HG02870 (cell line): ENCODE data around the gene HIF3A.

ENCODE experiments used
- ATAC-seq: cut with Tn5 transposase; IDR thresholded peaks from one replicate; pipeline ENCODE4 v1.9.1; 2021; ENCODE audit warnings: mild to moderate bottlenecking, moderate library complexity; ENCODE audit not compliant: unreplicated experiment

Gene HIF3A

DNA sequence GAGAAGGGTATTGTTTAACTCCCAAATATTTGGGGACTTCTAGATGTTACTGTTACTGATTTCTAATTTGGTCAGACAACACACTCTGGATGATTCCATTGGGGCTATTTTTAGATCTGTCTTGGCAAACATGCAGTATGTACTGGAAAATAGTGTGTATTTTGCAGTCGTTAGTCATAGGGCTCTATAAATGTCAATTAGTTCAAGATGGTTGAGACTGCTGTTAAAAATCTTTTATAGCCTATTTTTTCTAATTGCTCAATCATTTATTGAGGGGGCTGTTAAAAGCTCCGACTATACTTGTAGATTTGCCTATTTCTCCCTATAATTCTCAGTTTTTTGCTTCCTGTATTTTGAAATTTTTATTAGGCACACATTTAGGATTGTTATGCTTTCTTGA lies 81.4 kb downstream of the HIF3A start:
- no peak for ATAC-seq

DNA sequence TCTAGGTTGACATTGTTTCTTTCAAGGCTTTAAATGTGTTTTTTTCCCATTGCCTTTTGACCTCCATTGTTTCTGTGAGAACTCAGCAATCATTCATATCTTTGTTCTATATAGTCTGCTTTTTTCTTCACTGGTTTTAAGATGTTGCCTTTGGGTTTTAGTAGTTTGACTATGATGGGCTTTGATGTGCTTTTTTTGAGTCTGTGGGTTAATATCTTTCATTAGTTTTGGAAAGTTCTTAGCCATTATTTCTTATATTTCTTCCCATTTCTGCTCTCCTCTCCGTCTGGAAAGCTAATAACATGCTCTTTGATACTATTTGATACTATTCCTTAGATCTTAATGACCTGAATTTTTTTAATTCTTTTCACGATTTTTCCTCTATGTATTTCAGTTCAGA lies 83.8 kb downstream of the HIF3A start:
- no peak for ATAC-seq

DNA sequence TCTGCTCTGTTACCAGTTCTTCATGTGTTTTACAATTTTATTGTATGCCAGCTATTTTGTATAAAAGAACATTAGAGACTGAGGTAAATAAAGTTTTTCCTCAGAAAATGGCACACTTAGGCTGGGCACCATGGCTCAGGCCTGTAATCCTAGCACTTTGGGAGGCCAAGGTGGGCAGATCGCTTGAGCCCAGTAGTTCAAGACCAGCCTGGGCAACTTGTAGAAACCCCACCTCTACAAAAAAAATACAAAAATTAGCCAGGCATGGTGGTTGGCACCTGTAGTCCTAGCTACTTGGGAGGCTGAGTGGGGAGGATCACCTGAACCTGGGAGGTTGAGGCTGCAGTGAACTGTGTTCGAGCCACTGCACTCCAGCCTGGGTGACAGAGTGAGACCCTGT lies 84.5 kb downstream of the HIF3A start:
- no peak for ATAC-seq

DNA sequence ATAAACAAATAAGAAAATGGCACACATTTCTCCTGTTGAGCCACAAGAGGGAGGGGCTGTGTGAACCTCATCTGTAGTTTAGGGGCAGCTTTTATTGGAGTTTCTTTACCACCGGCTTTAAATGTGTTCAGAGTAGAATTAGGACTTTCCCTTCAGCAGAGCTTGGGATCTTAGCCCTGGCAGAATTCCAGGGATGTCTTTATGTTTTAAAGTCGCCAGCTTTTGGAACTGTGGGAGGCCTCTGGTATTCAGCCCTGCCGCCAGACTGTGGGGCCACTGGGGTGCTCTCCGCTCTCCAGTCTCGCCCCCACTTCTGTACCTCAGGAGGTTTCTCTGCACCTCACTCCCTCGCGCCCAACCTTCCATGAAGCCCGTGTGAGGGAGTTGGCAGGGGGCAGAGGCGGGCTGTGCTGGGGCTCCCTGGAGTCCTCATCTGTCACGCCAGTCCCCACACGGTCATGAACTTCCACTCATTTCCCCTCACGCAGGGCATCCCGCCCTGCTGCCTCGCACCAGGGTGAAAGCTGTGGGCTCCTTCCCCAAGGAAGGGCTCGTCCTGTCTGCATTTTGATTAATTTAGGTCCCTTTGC lies 85.0 kb downstream of the HIF3A start:
- no peak for ATAC-seq

DNA sequence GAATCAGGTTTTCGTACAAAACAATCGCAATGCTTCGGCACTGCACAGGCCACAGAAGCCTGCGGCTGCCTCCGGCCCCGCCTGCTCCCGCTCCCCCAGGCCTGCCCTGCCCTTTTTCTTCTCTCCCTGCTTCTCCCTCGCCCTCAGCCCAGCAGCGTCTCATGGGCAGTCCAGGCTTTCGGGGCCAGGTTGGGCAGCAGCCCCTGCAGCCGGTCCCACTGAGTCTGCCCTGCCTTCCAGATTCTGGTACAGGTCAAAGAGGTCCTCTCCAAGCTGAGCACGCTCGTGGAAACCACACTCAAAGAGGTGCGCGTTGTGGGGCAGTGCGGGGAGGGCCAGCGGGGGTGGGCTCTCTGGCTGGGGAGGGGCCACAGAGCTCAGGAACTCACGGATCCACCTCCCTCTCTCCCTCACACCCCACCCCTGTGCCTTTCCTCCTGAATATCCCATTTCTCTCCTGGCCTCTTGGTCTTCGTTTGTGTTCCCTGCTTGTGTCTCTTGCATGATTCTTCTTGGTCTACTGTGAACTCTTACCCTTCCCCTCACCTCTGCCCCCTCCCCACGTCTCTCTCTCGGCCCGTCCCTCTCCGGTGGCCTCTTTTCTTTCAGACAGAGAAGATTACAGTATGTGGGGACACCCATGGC lies 86.5 kb downstream of the HIF3A start:
- no peak for ATAC-seq

DNA sequence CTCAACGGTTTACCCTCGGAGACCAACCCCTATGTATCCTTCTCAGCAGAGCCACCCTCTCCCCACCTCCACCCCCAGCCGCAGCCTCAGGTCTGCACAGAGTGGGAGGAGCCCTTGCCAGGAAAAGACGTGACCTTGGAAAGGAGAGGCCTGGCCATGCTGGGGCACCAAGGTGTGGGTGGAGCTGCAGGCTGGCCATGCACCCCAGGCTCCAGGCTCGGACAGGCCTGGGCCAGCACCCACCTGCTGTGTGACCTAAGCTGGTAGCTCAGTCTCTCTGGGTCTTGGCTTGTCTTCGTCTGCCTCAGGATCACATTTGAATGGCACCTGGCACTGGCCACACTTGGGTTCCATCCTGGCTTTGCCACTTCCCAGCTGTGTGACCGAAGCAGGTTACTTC lies 87.0 kb downstream of the HIF3A start:
- ATAC-seq: no peak

DNA sequence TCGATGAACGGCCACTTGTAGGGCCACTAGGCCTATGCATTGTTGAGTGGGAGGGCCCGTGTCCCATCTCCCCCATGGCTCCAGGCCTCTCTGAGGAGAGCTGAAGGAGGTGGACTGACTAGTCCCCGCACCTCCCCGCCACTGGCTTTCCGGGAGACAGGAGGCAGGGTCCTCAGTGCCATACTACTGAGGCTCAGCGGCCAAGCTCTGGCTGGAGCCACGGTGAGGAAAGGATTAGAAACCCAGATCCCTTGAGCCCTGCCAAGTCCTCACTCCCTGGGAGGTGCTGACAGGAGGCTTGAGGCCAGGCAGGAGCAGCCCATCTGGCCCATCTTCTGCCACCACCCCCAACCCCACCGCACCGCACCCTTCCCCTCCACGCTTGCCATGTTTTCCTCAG lies 87.6 kb downstream of the HIF3A start:
- no peak for ATAC-seq

DNA sequence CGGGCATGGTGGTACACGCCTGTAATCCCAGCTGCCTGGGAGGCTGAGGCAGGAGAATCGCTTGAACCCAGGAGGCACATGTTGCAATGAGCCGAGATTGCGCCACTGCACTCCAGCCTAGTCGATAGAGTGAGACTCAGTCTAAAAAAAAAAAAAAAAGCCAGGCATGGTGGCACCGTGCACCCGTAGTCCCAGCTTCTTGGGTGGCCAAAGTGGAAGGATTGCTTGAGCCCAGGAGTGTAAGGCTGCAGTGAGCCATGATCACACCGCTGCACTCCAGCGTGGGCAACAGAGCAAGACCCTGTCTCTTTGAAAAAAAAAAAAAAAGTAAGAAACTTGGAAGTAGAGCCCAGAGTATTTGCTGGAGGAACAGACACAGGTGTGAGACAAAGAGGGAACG lies 88.8 kb downstream of the HIF3A start:
- no peak for ATAC-seq

DNA sequence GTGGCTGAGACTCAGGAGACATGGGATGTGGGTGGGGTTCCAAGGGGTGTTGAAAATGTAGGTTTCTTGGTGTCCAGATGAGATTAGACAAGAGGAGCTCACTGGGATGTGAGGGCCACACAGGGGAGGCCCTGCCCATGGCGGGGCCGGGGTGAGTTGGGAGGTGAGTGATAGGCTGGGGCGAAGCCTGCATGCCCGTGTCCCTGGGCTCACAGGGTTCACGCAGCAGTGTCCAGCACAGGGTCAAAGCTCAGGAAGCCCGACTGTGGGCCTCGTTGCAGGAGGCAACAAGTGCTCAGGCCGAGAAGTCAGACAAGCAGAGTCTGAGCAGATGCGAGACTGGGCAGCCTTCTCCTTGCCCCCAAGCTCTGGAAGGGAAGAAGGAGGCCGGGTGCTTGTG lies 89.3 kb downstream of the HIF3A start:
- ATAC-seq: no peak

DNA sequence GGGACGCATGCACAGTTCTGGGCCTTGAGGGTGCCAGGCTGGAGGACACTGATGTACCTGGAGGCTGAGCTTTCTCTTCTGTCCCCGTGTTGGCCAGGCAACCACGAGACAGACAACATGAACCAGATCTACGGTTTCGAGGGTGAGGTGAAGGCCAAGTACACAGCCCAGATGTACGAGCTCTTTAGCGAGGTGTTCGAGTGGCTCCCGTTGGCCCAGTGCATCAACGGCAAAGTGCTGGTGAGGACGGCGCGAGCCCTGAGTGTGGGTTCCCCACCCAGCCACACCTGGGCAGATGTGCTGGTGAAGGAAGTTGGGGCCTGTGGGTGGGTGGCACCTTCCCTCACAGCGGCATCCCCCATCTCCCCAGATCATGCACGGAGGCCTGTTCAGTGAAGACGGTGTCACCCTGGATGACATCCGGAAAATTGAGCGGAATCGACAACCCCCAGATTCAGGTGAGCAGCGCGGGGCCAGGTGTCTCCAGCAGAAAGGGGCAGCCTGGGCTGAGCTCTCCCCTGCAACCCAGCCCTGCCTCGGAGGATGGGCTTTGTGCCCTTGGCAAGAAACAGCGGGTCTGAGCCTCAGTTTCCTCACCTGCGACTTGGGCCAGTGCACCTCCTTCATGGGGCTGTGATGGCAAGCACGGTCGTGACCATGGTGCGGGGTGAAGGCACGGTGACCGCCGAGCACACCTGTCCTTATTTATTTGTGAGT lies 90.3 kb downstream of the HIF3A start:
- ATAC-seq: no peak

DNA sequence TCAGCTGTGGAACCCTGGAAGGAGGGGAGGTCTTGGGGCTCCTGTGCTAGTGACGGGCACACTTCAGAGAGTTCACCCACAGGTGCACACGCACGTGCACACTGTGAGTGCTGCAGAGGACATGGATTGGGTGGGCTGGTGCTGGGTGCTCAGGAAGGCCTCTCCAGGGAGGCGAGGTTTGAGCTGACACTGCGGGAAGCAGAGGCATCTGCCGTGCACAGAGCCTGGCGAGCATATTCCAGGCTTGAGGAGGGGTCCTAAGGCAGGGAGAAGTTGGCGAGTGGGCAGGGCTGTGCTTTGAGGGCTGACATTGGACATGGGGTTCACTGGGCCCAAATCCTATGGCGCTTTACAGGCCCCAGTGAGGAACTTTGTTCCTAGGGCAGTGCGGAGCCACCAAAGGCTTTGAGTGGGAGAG lies 90.9 kb downstream of the HIF3A start:
- no peak for ATAC-seq

DNA sequence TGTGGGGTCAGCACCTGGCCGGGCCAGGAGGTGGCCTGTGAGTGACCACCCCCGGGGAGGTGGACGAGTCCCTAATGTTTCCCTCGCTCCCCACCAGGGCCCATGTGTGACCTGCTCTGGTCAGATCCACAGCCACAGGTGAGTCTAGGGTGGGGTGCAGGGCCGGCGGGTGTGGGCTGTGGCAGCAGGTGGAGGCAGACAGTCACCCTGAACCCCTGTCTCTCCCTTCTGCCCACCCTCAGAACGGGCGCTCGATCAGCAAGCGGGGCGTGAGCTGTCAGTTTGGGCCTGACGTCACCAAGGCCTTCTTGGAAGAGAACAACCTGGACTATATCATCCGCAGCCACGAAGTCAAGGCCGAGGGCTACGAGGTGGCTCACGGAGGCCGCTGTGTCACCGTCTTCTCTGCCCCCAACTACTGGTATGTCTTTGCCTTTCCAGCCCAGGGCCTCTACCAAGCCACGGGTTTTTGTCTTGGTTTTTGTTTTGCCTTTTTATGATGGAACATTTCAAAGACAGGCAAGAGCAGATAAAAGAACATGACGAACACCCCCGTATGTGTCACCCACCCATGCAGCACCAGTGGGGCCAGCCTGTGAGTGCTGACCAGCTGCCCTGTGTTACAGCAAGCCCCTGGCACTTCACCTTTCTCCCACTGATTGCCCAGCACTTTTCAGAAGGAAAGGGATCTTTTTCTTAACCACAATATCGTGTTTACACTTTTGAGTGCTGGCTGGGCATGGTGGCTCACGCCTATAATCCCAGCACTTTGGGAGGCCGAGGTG lies 91.7 kb downstream of the HIF3A start:
- ATAC-seq: no peak

DNA sequence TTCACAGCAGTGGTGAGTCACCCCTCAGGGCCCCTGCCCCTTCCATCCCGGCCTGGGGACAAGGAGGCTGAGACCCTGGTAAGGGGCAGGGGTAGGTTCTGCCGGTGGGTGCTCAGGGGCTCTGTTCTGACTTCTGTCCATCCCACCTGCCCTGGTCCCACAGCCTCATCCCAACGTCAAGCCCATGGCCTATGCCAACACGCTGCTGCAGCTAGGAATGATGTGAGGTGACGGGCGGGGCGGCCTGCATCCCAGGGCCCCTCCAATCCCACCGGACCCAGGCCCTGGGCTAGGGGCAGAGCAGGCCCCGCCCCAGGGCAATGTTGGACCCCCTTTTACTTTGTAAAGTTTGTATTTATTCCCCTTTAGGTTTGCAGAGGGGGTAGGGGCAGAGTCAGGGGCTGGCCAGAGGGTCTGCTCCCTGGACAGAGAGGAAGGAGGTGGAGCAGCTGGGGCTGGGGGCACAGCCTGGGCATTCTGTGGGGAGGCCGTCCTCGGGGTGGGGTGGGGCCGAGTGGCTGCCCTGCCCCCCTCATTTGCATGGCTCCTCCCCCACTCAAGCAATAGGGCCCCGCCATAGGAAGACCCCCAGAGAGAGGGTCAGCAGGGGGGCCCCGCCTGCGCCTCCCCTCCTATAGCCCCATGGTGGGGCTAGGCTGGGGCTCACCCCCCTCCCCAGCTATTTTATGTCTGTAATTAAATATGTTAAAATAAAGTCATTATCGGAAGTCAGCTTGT lies 93.4 kb downstream of the HIF3A start:
- no peak for ATAC-seq

DNA sequence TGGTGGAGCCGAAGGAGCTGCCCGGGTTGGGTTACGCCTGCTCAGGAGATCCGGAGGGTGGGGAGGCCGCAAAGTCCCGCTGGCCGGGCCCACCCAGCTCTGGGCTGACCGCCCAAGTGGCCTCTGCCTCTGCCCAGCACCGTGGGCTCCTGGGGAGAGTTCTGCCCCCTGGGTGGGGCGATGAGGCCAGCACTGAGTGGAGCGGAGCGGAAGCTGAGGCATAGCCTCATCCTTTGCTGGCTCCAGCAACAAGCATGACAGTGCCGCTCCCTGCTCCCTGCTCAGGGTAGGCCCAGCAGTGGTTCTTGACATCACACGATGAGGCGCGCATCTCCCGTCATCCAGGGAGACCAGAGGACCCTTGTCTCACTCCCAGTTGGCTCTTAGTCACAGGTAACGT lies 94.0 kb downstream of the HIF3A start:
- no peak for ATAC-seq

DNA sequence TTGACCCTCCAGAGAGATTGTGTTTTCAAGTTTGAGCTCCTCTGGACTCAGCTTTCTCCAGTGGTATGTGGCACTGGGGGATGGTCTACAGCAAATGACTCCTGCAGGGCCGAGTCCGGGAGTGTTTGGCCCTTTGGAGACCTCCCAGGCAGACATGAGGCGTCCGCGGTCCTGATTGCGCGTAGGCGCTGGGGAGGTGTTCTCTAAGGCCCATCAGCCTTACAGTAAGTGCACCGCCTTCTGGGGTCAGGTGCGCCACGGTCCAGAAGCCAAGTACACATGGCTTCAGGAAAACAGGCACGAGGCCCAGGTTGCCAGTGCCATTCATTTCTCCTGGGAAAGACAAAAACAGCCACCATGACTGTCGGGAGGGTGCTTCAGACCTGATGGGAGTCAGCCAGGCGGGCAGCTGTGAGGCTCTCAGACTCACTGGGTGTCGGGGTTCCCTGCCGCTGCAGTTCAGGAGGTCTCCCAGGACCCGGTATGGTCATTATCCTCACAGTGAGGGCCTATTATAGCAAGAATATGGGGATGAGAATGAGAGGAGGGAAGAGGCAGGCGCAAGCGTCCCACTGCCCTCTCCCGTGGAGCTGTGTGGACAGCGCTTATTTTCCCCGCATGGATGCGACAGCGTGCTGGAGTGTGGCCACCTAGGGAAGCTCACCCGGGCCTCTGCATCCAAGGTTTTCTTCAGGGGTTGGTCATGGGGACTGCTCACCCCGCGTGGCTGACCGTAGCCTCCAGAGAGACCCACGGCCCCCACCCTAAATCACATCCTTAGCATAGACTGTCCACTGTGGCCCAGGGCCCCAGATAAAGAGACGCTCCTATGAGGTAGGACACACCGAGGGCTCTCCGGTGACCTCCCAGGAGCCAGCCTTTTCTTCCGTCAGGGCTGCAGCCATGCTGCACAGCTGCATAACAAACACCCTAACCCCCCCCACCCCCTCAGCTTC lies 94.7 kb downstream of the HIF3A start:
- ATAC-seq: no peak

DNA sequence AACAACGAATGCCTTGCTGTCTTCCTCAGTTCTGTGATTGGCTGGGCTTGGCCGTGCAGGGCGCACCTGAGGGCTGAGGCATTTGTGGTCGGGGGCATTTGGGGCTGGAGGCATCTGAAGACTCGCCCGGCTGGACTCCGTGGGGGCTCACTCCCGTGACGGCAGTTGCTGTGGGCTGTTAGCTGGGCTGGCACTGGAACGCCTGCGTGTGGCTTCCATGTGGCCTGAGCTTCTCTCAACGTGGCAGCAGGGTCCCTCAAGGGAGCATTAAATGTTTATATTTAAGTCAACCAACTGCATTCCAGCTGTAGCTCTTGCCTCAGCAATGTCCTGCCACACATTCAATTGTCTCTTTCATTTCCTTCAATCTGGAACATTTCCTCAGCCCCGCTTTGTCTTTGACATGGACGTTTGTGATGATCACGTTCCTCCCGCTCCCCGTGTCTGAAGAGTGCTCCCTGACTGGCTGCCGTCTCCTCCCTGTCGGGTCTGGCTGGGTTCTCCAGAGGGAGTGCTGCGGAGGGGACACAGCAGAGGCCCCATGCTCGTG lies 95.5 kb downstream of the HIF3A start:
- no peak for ATAC-seq

DNA sequence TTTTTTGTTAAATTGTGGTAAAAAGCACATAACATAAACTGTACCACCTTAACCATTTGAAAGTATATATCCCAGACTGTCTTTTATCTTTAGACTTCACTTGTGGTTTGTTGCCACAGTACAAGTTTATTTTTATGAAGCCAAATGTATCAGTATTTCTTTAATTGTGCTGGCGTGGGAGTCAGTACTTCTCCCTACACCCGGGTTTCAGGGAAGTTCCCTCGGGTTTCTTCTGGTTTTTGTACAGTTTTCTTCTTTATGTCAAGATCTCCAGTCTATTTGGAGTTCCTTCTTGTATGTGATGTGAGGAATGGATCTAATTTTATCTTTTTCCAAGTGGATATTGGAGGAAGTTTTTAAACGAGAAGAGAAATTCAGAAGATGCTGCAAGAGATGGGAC lies 96.0 kb downstream of the HIF3A start:
- ATAC-seq: no peak
